Stimulated activated naive CD8-positive, alpha-beta T cell treated with anti-CD3 and anti-CD28 coated beads, Interleukin-15, Interleukin-2, amounts not matched to agents 100 ng/mL and 50 ng/mL, for 24 hours (primary cell): Measurements from ENCODE around the gene GOLPH3.

ENCODE experiments used
- H3K27ac Mint-ChIP-seq: one replicate; pipeline ENCODE4 v1.8.0; 2021; ENCODE audit warnings: mild to moderate bottlenecking, mixed read lengths
- H3K27me3 Mint-ChIP-seq: one replicate; pipeline ENCODE4 v1.8.0; 2021; ENCODE audit warnings: mixed read lengths
- H3K36me3 Mint-ChIP-seq: one replicate; pipeline ENCODE4 v1.8.0; 2021; ENCODE audit warnings: low read depth, mixed read lengths
- H3K4me1 Mint-ChIP-seq: one replicate; pipeline ENCODE4 v1.8.0; 2021; ENCODE audit warnings: low read depth, mixed read lengths
- H3K4me3 Mint-ChIP-seq: one replicate; pipeline ENCODE4 v1.8.0; 2021; ENCODE audit warnings: mild to moderate bottlenecking, mixed read lengths
- H3K9me3 Mint-ChIP-seq: one replicate; pipeline ENCODE4 v1.8.0; 2021; ENCODE audit warnings: mixed read lengths

GOLPH3 gene

GRCh38 chr5:32157078-32157477 lies 17.0 kb downstream of the GOLPH3 start:
- Mint-ChIP-seq H3K4me1 (peaks cover 42% of the 10 kb centered on the region), H3K9me3 (no peaks in the 10 kb centered on the region), H3K36me3 (peaks cover 32% of the 10 kb centered on the region)

GRCh38 chr5:32156635-32157034 lies 17.5 kb downstream of the GOLPH3 start:
- no peak overlapping the region for H3K4me3 Mint-ChIP-seq
- H3K4me1 Mint-ChIP-seq = peaks cover 46% of the 10 kb centered on the region
- H3K27ac Mint-ChIP-seq = no peak overlapping the region
- H3K27me3 Mint-ChIP-seq = no peaks in the 10 kb centered on the region
- peaks cover 36% of the 10 kb centered on the region for H3K36me3 Mint-ChIP-seq
- H3K9me3 Mint-ChIP-seq = no peaks in the 10 kb centered on the region

More at GRCh38 chr5:32157078-32157477, 17.0 kb downstream of the GOLPH3 start:
- Mint-ChIP-seq H3K4me3 (no peak overlapping the region), H3K27me3 (no peaks in the 10 kb centered on the region), H3K27ac (no peak overlapping the region)

- peaks cover 43% of the 10 kb centered on the region for H3K4me1 Mint-ChIP-seq
- no peaks in the 10 kb centered on the region for H3K9me3 Mint-ChIP-seq
- no peak overlapping the region for H3K27ac Mint-ChIP-seq
- peaks cover 30% of the 10 kb centered on the region for H3K36me3 Mint-ChIP-seq
- H3K4me3 Mint-ChIP-seq = no peak overlapping the region
- H3K27me3 Mint-ChIP-seq = no peaks in the 10 kb centered on the region
Observed at GRCh38 chr5:32155211-32155610, 18.9 kb downstream of the GOLPH3 start.

GRCh38 chr5:32153723-32154122 lies 20.4 kb downstream of the GOLPH3 start:
- H3K36me3 Mint-ChIP-seq = peaks cover 36% of the 10 kb centered on the region
- peaks cover 54% of the 10 kb centered on the region for H3K4me1 Mint-ChIP-seq
- H3K27ac Mint-ChIP-seq = peak overlapping the region; percentile 20
- no peaks in the 10 kb centered on the region for H3K9me3 Mint-ChIP-seq
- no peak overlapping the region for H3K4me3 Mint-ChIP-seq
- no peaks in the 10 kb centered on the region for H3K27me3 Mint-ChIP-seq

- peaks cover 62% of the 10 kb centered on the region for H3K4me1 Mint-ChIP-seq
- no peak overlapping the region for H3K27ac Mint-ChIP-seq
- no peaks in the 10 kb centered on the region for H3K9me3 Mint-ChIP-seq
- H3K36me3 Mint-ChIP-seq = peaks cover 36% of the 10 kb centered on the region
- H3K4me3 Mint-ChIP-seq = no peak overlapping the region
- H3K27me3 Mint-ChIP-seq = no peaks in the 10 kb centered on the region
Observed at GRCh38 chr5:32151198-32151597, 22.9 kb downstream of the GOLPH3 start.

- no peaks in the 10 kb centered on the region for H3K27me3 Mint-ChIP-seq
- H3K4me1 Mint-ChIP-seq = peaks cover 66% of the 10 kb centered on the region
- H3K4me3 Mint-ChIP-seq = no peak overlapping the region
- no peak overlapping the region for H3K27ac Mint-ChIP-seq
- H3K36me3 Mint-ChIP-seq = peaks cover 35% of the 10 kb centered on the region
- no peaks in the 10 kb centered on the region for H3K9me3 Mint-ChIP-seq
Observed at GRCh38 chr5:32150366-32150765, 23.8 kb downstream of the GOLPH3 start.

GRCh38 chr5:32147959-32148358 lies 26.2 kb downstream of the GOLPH3 start:
- Mint-ChIP-seq H3K27me3 (no peaks in the 10 kb centered on the region), H3K4me1 (peaks cover 56% of the 10 kb centered on the region), H3K9me3 (no peaks in the 10 kb centered on the region), H3K36me3 (peaks cover 34% of the 10 kb centered on the region), H3K27ac (no peak overlapping the region), H3K4me3 (no peak overlapping the region)

GRCh38 chr5:32147236-32147635 lies 26.9 kb downstream of the GOLPH3 start:
- Mint-ChIP-seq H3K4me1 (peaks cover 52% of the 10 kb centered on the region), H3K9me3 (no peaks in the 10 kb centered on the region), H3K27ac (no peak overlapping the region), H3K4me3 (no peak overlapping the region), H3K36me3 (peaks cover 32% of the 10 kb centered on the region), H3K27me3 (no peaks in the 10 kb centered on the region)

- Mint-ChIP-seq H3K4me1 (peaks cover 48% of the 10 kb centered on the region), H3K27ac (no peak overlapping the region), H3K9me3 (no peaks in the 10 kb centered on the region), H3K4me3 (no peak overlapping the region), H3K36me3 (peaks cover 35% of the 10 kb centered on the region), H3K27me3 (no peaks in the 10 kb centered on the region)
Observed at GRCh38 chr5:32145378-32145777, 28.7 kb downstream of the GOLPH3 start.

GRCh38 chr5:32144378-32145207 lies 29.5 kb downstream of the GOLPH3 start:
- H3K9me3 Mint-ChIP-seq = no peaks in the 10 kb centered on the region
- H3K36me3 Mint-ChIP-seq = peaks cover 42% of the 10 kb centered on the region
- H3K4me3 Mint-ChIP-seq = no peak overlapping the region
- no peak overlapping the region for H3K27ac Mint-ChIP-seq
- H3K27me3 Mint-ChIP-seq = no peaks in the 10 kb centered on the region
- H3K4me1 Mint-ChIP-seq = peaks cover 52% of the 10 kb centered on the region

- H3K27me3 Mint-ChIP-seq = no peaks in the 10 kb centered on the region
- no peak overlapping the region for H3K4me3 Mint-ChIP-seq
- H3K4me1 Mint-ChIP-seq = peaks cover 52% of the 10 kb centered on the region
- H3K27ac Mint-ChIP-seq = no peak overlapping the region
- peaks cover 40% of the 10 kb centered on the region for H3K36me3 Mint-ChIP-seq
- H3K9me3 Mint-ChIP-seq = no peaks in the 10 kb centered on the region
Observed at GRCh38 chr5:32143617-32144377, 30.3 kb downstream of the GOLPH3 start.

- H3K27me3 Mint-ChIP-seq = no peaks in the 10 kb centered on the region
- peaks cover 34% of the 10 kb centered on the region for H3K4me1 Mint-ChIP-seq
- H3K4me3 Mint-ChIP-seq = peak overlapping the region; percentile 24
- H3K27ac Mint-ChIP-seq = peak overlapping the region; percentile 90
- peaks cover 48% of the 10 kb centered on the region for H3K36me3 Mint-ChIP-seq
- H3K9me3 Mint-ChIP-seq = no peaks in the 10 kb centered on the region
Observed at GRCh38 chr5:32138839-32139493, 35.2 kb downstream of the GOLPH3 start.

GRCh38 chr5:32136342-32136741 lies 37.8 kb downstream of the GOLPH3 start:
- H3K36me3 Mint-ChIP-seq = peaks cover 55% of the 10 kb centered on the region
- H3K27me3 Mint-ChIP-seq = no peaks in the 10 kb centered on the region

GRCh38 chr5:32135086-32135485 lies 39.0 kb downstream of the GOLPH3 start:
- H3K27me3 Mint-ChIP-seq = no peaks in the 10 kb centered on the region
- no peak overlapping the region for H3K27ac Mint-ChIP-seq
- H3K9me3 Mint-ChIP-seq = no peaks in the 10 kb centered on the region
- peaks cover 57% of the 10 kb centered on the region for H3K36me3 Mint-ChIP-seq
- peaks cover 45% of the 10 kb centered on the region for H3K4me1 Mint-ChIP-seq
- H3K4me3 Mint-ChIP-seq = no peak overlapping the region

More at GRCh38 chr5:32136342-32136741, 37.8 kb downstream of the GOLPH3 start:
- Mint-ChIP-seq H3K4me1 (peaks cover 42% of the 10 kb centered on the region), H3K4me3 (no peak overlapping the region), H3K9me3 (no peaks in the 10 kb centered on the region), H3K27ac (no peak overlapping the region)

GRCh38 chr5:32132757-32133156 lies 41.4 kb downstream of the GOLPH3 start:
- peaks cover 47% of the 10 kb centered on the region for H3K4me1 Mint-ChIP-seq
- H3K27ac Mint-ChIP-seq = no peak overlapping the region
- H3K9me3 Mint-ChIP-seq = no peaks in the 10 kb centered on the region
- no peak overlapping the region for H3K4me3 Mint-ChIP-seq
- H3K36me3 Mint-ChIP-seq = peaks cover 63% of the 10 kb centered on the region
- no peaks in the 10 kb centered on the region for H3K27me3 Mint-ChIP-seq
